HCT116 (cell line): Measurements from ENCODE around the gene VEGFD.

Experiments
- EZH2 ChIP-seq: fragments of 200-600 bp; sonication (generic); IDR thresholded peaks from 2 replicates; pipeline ENCODE4 v1.6.1; 2017; ENCODE audit warnings: antibody characterized with exemption, mixed run types
- POLR2A ChIP-seq: IDR thresholded peaks from 2 replicates; pipeline ENCODE4 v1.7.0; 2011; ENCODE audit warnings: borderline replicate concordance; ENCODE audit not compliant: insufficient read depth, insufficient read length; ENCODE audit errors: extremely low read depth
- ZNF274 ChIP-seq: fragments of 200-500 bp; sonication (Bioruptor generic); IDR thresholded peaks from 2 replicates; pipeline ENCODE4 v1.6.1; 2014; ENCODE audit warnings: mild to moderate bottlenecking, low read depth, low read length, inconsistent platforms
- TF ChIP-seq, protein P1 (sequence below), 3 experiments: fragments of 200-600 bp in 1 of 3; sonication (generic) in 1 of 3; IDR thresholded peaks in 2 of 3; conservative IDR thresholded peaks in 1 of 3; 2 replicates each; pipeline ENCODE4 v1.5.1; 2012 to 2017; ENCODE audit warnings: low read depth in 2 of 3, low read length in 2 of 3, antibody characterized with exemption in 1 of 3, borderline replicate concordance in 1 of 3, control low read depth in 1 of 3, mild to moderate bottlenecking in 1 of 3, mixed read lengths in 1 of 3, mixed run types in 1 of 3, moderate library complexity in 1 of 3; ENCODE audit not compliant: insufficient read depth in 1 of 3

- TF ChIP-seq, protein P1, sequence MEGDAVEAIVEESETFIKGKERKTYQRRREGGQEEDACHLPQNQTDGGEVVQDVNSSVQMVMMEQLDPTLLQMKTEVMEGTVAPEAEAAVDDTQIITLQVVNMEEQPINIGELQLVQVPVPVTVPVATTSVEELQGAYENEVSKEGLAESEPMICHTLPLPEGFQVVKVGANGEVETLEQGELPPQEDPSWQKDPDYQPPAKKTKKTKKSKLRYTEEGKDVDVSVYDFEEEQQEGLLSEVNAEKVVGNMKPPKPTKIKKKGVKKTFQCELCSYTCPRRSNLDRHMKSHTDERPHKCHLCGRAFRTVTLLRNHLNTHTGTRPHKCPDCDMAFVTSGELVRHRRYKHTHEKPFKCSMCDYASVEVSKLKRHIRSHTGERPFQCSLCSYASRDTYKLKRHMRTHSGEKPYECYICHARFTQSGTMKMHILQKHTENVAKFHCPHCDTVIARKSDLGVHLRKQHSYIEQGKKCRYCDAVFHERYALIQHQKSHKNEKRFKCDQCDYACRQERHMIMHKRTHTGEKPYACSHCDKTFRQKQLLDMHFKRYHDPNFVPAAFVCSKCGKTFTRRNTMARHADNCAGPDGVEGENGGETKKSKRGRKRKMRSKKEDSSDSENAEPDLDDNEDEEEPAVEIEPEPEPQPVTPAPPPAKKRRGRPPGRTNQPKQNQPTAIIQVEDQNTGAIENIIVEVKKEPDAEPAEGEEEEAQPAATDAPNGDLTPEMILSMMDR (IDR thresholded peaks at IDR 0.05 in 2 of 3, conservative IDR thresholded peaks at IDR 0.05 in 1 of 3; ENCODE audit: borderline replicate concordance in 1 of 3, insufficient read depth in 1 of 3, low read depth in 2 of 3, low read length in 2 of 3): no peak
- TF ChIP-seq POLR2A (no peak), EZH2 (no peak), ZNF274 (no peak)
Measured at GRCh38 chrX:15430076-15430475, 45.9 kb upstream of the VEGFD start.
